PC-9 (cell line): ENCODE results near the gene SDSL.

ENCODE experiments used
- EZH2 ChIP-seq: fragments of 200-600 bp; sonication (generic); IDR thresholded peaks from 2 replicates; pipeline ENCODE4 v1.8.0; 2017; ENCODE audit warnings: antibody characterized with exemption, low read depth
- TF ChIP-seq, protein P1 (sequence below): fragments of 200-600 bp; sonication (generic); conservative IDR thresholded peaks from 2 replicates; pipeline ENCODE4 v1.6.1; 2017; ENCODE audit warnings: mixed run types, antibody characterized with exemption, mild to moderate bottlenecking, moderate library complexity

DNA sequence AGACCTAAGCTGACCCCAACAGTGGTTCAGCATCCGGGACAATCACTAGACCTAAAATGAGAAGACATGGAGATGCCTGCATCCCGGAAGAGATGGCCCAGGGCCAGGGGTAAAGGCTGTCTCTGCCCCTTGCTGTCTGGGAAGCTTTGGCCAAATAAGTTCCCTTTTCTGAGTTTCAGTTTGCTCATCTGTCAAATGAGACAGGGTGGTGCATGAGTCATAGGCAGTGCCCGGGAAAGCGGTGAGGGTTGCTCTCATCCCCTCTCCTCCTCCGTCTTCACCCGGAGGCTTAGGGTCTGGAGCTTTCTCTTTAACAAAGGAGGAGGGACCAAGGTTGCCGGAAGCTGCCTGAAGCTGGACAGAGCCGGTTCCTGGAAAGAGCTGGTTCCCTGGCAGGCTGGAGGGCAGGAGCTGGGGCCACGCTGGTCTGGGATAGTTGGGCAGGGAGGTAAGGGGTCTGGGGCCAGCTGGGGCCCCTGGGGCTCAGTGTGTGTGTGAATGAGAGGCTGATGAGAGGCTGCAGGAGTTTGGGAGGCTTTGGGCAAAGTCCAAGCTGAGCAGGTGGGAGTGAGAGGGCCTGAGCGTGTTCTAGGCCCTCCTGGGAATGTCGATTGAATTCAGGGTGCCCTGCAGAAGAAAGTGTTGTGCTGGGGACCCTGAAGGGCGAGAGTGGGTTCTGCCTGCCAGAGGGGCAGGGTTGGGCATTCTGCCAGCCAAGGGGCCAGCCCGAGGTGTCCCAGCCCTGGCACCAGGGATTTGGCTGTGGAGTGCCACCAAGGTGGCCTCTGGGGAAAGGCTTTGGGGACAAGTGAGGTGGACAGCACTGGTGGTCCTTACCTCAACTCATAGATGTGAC is at the start of gene SDSL:
- TF ChIP-seq, protein P1, sequence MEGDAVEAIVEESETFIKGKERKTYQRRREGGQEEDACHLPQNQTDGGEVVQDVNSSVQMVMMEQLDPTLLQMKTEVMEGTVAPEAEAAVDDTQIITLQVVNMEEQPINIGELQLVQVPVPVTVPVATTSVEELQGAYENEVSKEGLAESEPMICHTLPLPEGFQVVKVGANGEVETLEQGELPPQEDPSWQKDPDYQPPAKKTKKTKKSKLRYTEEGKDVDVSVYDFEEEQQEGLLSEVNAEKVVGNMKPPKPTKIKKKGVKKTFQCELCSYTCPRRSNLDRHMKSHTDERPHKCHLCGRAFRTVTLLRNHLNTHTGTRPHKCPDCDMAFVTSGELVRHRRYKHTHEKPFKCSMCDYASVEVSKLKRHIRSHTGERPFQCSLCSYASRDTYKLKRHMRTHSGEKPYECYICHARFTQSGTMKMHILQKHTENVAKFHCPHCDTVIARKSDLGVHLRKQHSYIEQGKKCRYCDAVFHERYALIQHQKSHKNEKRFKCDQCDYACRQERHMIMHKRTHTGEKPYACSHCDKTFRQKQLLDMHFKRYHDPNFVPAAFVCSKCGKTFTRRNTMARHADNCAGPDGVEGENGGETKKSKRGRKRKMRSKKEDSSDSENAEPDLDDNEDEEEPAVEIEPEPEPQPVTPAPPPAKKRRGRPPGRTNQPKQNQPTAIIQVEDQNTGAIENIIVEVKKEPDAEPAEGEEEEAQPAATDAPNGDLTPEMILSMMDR = no peak
- TF ChIP-seq EZH2 = no peak
